Activated T-cell treated with anti-CD3 and anti-CD28 coated beads, Interleukin-2, amount 50 U/mL, for 24 hours (primary cell): Measurements from ENCODE around the gene AKAP7.
"Not testable (repeated sequence)": the region's sequence is repeated elsewhere in the genome, so short reads cannot be mapped to it uniquely, and the experiment has no call there.

Experiments used
- DNase-seq: peaks from one replicate; pipeline ENCODE4 v3.0.0-alpha.2; 2020
- H3K27ac Mint-ChIP-seq: 2 replicates; pipeline ENCODE4 v1.8.0; 2020; ENCODE audit warnings: mild to moderate bottlenecking, mixed read lengths
- H3K27me3 Mint-ChIP-seq: 2 replicates; pipeline ENCODE4 v1.8.0; 2020; ENCODE audit warnings: mixed read lengths
- H3K36me3 Mint-ChIP-seq: 2 replicates; pipeline ENCODE4 v1.8.0; 2020; ENCODE audit warnings: low read depth, mixed read lengths
- H3K4me1 Mint-ChIP-seq: 2 replicates; pipeline ENCODE4 v1.8.0; 2020; ENCODE audit warnings: low read depth, mixed read lengths
- H3K4me3 Mint-ChIP-seq: 2 replicates; pipeline ENCODE4 v1.8.0; 2020; ENCODE audit warnings: mild to moderate bottlenecking, moderate library complexity, mixed read lengths
- H3K9me3 Mint-ChIP-seq: 2 replicates; pipeline ENCODE4 v1.8.0; 2020; ENCODE audit warnings: mixed read lengths

Gene AKAP7

GRCh38 chr6:131295081-131295480 lies 159.8 kb downstream of the AKAP7 start:
- Mint-ChIP-seq H3K9me3 (no peaks in the 10 kb centered on the region), H3K4me1 (peaks cover 25% of the 10 kb centered on the region), H3K27ac (no peak overlapping the region), H3K36me3 (peaks cover 2% of the 10 kb centered on the region), H3K4me3 (no peak overlapping the region), H3K27me3 (no peaks in the 10 kb centered on the region)
- DNase-seq = no peak

GRCh38 chr6:131300826-131301225 lies 165.6 kb downstream of the AKAP7 start:
- not testable (repeated sequence) for H3K9me3 Mint-ChIP-seq, H3K27ac Mint-ChIP-seq

DNA sequence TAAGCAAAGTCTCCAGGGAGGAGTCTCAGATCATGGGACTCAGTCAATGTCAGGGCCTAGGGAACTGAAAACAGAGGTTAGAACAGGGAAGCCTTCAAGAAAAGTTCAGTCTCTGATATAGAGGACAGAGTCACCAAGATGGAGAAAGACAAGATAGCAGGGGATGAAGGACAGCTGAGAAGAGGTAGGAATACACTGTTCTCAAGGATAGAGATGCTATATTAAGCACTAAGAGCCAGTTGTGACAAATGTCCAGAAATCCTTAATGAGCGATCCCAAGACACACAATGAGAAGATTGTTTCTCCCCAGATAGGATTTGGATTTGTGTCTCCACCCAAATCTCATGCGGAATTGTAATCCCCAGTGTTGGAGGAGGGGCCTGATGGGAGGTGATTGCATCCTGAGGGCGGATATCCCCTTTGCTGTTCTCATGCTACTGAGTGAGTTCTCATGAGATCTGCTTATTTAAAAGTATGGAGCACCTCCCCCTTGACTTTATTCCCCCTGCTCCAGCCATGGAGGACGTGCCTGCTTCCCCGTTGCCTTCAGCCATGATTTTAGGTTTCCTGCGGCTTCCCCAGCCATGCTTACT lies 168.2 kb downstream of the AKAP7 start:
- no peaks in the 10 kb centered on the region for H3K9me3 Mint-ChIP-seq
- no peak overlapping the region for H3K4me3 Mint-ChIP-seq
- DNase-seq = no peak
- H3K27ac Mint-ChIP-seq = no peak overlapping the region
- H3K4me1 Mint-ChIP-seq = peaks cover 14% of the 10 kb centered on the region
- H3K27me3 Mint-ChIP-seq = no peaks in the 10 kb centered on the region
- H3K36me3 Mint-ChIP-seq = peaks cover 7% of the 10 kb centered on the region

More at GRCh38 chr6:131300826-131301225, 165.6 kb downstream of the AKAP7 start:
- not testable (repeated sequence) for DNase-seq, H3K4me3 Mint-ChIP-seq, H3K36me3 Mint-ChIP-seq, H3K27me3 Mint-ChIP-seq
- H3K4me1 Mint-ChIP-seq = peaks cover 14% of the 10 kb centered on the region

GRCh38 chr6:131305037-131305850 lies 170.0 kb downstream of the AKAP7 start:
- Mint-ChIP-seq H3K27me3 (no peaks in the 10 kb centered on the region), H3K4me3 (no peak overlapping the region), H3K27ac (no peak overlapping the region), H3K9me3 (peaks cover 10% of the 10 kb centered on the region), H3K36me3 (peaks cover 20% of the 10 kb centered on the region), H3K4me1 (peaks cover 14% of the 10 kb centered on the region)
- DNase-seq = no peak

- Mint-ChIP-seq H3K27me3 (no peaks in the 10 kb centered on the region), H3K4me3 (no peak overlapping the region), H3K4me1 (peaks cover 3% of the 10 kb centered on the region), H3K9me3 (peaks cover 10% of the 10 kb centered on the region), H3K36me3 (peaks cover 15% of the 10 kb centered on the region), H3K27ac (no peak overlapping the region)
- DNase-seq = no peak
Measured at GRCh38 chr6:131309437-131309836, 174.2 kb downstream of the AKAP7 start.

DNA sequence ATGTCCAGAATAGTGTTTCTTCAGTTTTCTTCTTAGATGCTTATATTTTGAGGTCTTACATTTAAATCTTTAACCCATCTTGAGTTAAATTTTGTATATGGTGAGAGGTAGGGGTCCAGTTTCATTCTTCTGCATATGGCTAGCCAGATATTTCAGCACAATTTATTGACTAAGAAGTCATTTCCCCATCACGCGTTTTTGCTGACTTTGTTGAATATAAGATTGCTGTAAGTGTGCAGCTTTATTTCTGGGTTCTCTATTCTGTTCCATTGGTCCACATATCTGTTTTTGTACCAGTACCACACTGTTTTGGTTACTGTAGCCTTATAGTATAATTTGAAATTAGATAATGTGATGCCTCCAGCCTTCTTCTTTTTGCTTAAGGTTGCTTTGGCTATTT lies 179.6 kb downstream of the AKAP7 start:
- no peak overlapping the region for H3K27ac Mint-ChIP-seq
- peaks cover 29% of the 10 kb centered on the region for H3K36me3 Mint-ChIP-seq
- no peaks in the 10 kb centered on the region for H3K4me1 Mint-ChIP-seq
- no peak overlapping the region for H3K4me3 Mint-ChIP-seq
- DNase-seq = no peak
- peaks cover 15% of the 10 kb centered on the region for H3K9me3 Mint-ChIP-seq
- no peaks in the 10 kb centered on the region for H3K27me3 Mint-ChIP-seq

DNA sequence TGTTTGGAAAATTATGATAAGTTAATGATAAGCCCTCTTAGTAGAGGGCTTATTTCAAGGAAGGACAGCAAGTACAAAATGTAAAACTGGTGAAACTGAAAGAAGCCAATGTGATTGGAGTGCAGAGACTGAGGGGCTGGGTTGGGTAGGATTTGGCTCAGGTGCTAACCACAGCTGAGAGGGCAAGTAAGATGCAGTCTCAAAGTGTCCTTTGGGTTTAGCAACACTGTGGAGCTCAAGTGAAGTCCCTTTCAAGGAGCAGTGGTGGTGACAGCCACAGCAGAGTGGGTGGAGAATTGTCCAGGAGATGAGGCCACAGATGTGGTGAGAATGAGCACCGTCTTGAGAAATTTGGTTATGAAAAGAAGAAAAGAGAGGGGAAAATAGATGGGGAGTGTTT lies 181.4 kb downstream of the AKAP7 start:
- Mint-ChIP-seq H3K4me1 (no peaks in the 10 kb centered on the region), H3K27ac (no peak overlapping the region), H3K27me3 (no peaks in the 10 kb centered on the region), H3K4me3 (no peak overlapping the region), H3K36me3 (peaks cover 28% of the 10 kb centered on the region), H3K9me3 (peaks cover 13% of the 10 kb centered on the region)
- DNase-seq = no peak

- Mint-ChIP-seq H3K9me3 (peaks cover 13% of the 10 kb centered on the region), H3K36me3 (peaks cover 28% of the 10 kb centered on the region), H3K27me3 (no peaks in the 10 kb centered on the region), H3K4me3 (no peak overlapping the region), H3K27ac (no peak overlapping the region), H3K4me1 (peaks cover 1% of the 10 kb centered on the region)
- DNase-seq = no peak
Measured at GRCh38 chr6:131317516-131317915, 182.2 kb downstream of the AKAP7 start.

- no peak overlapping the region for H3K4me3 Mint-ChIP-seq
- no peaks in the 10 kb centered on the region for H3K27me3 Mint-ChIP-seq
- H3K4me1 Mint-ChIP-seq = peaks cover 1% of the 10 kb centered on the region
- no peak for DNase-seq
- no peak overlapping the region for H3K27ac Mint-ChIP-seq
- peaks cover 17% of the 10 kb centered on the region for H3K36me3 Mint-ChIP-seq
- peaks cover 4% of the 10 kb centered on the region for H3K9me3 Mint-ChIP-seq
Measured at GRCh38 chr6:131321589-131321988, 186.3 kb downstream of the AKAP7 start.

DNA sequence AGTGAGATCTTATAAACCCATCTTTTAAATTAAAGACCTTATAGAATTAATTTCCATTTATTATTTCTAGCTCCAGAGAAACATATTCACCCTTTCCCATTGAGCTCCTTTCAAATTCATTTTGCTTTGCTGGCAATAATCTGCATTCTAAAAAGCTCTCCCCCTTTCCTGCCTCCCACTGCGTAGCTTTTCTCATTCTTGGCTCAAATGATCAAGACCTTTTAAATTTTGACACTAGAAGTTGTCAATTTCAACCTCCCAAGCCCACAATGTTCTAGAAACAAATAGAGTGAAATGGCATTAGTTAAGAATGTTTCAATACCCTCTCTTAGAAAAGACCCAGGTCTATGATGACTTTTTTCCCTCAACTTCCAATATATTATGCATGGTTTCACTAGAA lies 186.9 kb downstream of the AKAP7 start:
- peaks cover 12% of the 10 kb centered on the region for H3K36me3 Mint-ChIP-seq
- H3K4me3 Mint-ChIP-seq = no peak overlapping the region
- H3K27ac Mint-ChIP-seq = no peak overlapping the region
- H3K9me3 Mint-ChIP-seq = no peaks in the 10 kb centered on the region
- no peak for DNase-seq
- no peaks in the 10 kb centered on the region for H3K27me3 Mint-ChIP-seq
- peaks cover 1% of the 10 kb centered on the region for H3K4me1 Mint-ChIP-seq

DNA sequence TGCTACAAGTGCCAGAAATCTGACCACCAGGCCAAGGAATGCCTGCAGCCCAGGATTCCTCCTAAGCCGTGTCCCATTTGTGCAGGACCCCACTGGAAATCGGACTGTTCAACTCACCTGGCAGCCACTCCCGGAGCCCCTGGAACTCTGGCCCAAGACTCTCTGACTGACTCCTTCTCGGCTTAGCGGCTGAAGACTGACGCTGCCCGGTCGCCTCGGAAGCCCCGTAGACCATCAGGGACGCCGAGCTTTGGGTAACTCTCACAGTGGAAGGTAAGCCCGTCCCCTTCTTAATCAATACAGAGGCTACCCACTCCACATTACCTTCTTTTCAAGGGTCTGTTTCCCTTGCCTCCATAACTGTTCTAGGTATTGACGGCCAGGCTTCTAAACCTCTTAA lies 190.4 kb downstream of the AKAP7 start:
- not testable (repeated sequence) for H3K9me3 Mint-ChIP-seq, H3K36me3 Mint-ChIP-seq, H3K27ac Mint-ChIP-seq, H3K4me3 Mint-ChIP-seq, H3K4me1 Mint-ChIP-seq, H3K27me3 Mint-ChIP-seq, DNase-seq

DNA sequence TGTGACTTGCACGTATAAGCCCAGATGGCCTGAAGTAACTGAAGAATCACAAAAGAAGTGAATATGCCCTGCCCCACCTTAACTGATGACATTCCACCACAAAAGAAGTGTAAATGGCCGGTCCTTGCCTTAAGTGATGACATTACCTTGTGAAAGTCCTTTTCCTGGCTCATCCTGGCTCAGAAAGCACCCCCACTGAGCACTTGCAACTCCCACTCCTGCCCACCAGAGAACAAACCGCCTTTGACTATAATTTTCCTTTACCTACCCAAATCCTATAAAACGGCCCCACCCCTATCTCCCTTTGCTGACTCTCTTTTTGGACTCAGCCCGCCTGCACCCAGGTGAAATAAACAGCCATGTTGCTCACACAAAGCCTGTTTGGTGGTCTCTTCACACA lies 193.5 kb downstream of the AKAP7 start:
- H3K27me3 Mint-ChIP-seq, H3K9me3 Mint-ChIP-seq, DNase-seq, H3K27ac Mint-ChIP-seq, H3K36me3 Mint-ChIP-seq, H3K4me1 Mint-ChIP-seq, H3K4me3 Mint-ChIP-seq: not testable (repeated sequence)

DNA sequence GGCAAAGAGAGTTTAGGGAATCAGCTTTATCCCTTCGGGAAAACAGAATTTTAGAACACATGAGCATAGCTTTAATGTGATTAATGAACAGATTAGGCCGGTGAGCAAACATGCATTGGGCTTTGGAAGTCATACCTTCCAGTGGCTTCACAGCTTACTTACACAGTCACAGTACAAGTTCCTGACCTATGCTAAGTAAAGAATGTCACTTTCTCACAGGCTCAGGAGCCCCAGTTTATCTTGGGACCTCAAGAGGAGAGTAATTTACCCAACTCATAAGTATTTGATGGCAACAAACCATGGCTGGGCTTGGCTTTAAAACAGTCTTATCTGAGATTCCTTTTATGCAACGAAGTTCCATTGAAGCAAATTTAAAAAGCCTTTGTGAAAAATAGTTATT lies 195.9 kb downstream of the AKAP7 start:
- DNase-seq = no peak
- H3K9me3 Mint-ChIP-seq = no peaks in the 10 kb centered on the region
- peaks cover 3% of the 10 kb centered on the region for H3K4me1 Mint-ChIP-seq
- no peaks in the 10 kb centered on the region for H3K27me3 Mint-ChIP-seq
- H3K27ac Mint-ChIP-seq = no peak overlapping the region
- peaks cover 6% of the 10 kb centered on the region for H3K36me3 Mint-ChIP-seq
- no peak overlapping the region for H3K4me3 Mint-ChIP-seq

GRCh38 chr6:131331873-131332781 lies 196.9 kb downstream of the AKAP7 start:
- no peak overlapping the region for H3K27ac Mint-ChIP-seq
- no peak overlapping the region for H3K4me3 Mint-ChIP-seq
- peaks cover 3% of the 10 kb centered on the region for H3K4me1 Mint-ChIP-seq
- DNase-seq = no peak
- no peaks in the 10 kb centered on the region for H3K27me3 Mint-ChIP-seq
- peaks cover 6% of the 10 kb centered on the region for H3K36me3 Mint-ChIP-seq
- H3K9me3 Mint-ChIP-seq = no peaks in the 10 kb centered on the region
